ENCODE data around the gene CEP85. TPM values are rescaled to one million over a fixed set of nuclear protein-coding genes. Genes with fewer than 3 reads are reported as not detected.

Gene CEP85
- total RNA-seq, 1 experiment from 2014 or later: 37.2 TPM

Other genes starting within 250 kb of the CEP85 start
- 13.0 TPM for gene PAFAH2, start 236.1 kb upstream of the CEP85 start, total RNA-seq (2021; ENCODE audit: unreplicated experiment)
- 0.15 TPM for gene EXTL1, start 212.4 kb upstream of the CEP85 start, total RNA-seq (2021; ENCODE audit: unreplicated experiment)
- not detected for gene SLC30A2, start 188.1 kb upstream of the CEP85 start, total RNA-seq (2021; ENCODE audit: unreplicated experiment)
- gene TRIM63, start 166.6 kb upstream of the CEP85 start, total RNA-seq (2021; ENCODE audit: unreplicated experiment): not detected
- 8.8 TPM for gene PDIK1L, start 122.4 kb upstream of the CEP85 start, total RNA-seq (2021; ENCODE audit: unreplicated experiment)
- gene FAM110D, start 75.1 kb upstream of the CEP85 start, total RNA-seq (2021; ENCODE audit: unreplicated experiment): 0.34 TPM
- not detected for gene C1orf232, start 65.2 kb upstream of the CEP85 start, total RNA-seq (2021; ENCODE audit: unreplicated experiment)
- gene ZNF593, start 64.3 kb upstream of the CEP85 start, total RNA-seq (2021; ENCODE audit: unreplicated experiment): 62.4 TPM
- not detected for gene ZNF593OS, start 62.4 kb upstream of the CEP85 start, total RNA-seq (2021; ENCODE audit: unreplicated experiment)
- 26.6 TPM for gene CNKSR1, start 56.7 kb upstream of the CEP85 start, total RNA-seq (2021; ENCODE audit: unreplicated experiment)
- not detected for gene CATSPER4, start 43.6 kb upstream of the CEP85 start, total RNA-seq (2021; ENCODE audit: unreplicated experiment)
- gene SH3BGRL3, start 45.9 kb downstream of the CEP85 start, total RNA-seq (2021; ENCODE audit: unreplicated experiment): 112 TPM
- 19.3 TPM for gene UBXN11, start 72.4 kb downstream of the CEP85 start, total RNA-seq (2021; ENCODE audit: unreplicated experiment)
- gene CD52, start 83.8 kb downstream of the CEP85 start, total RNA-seq (2021; ENCODE audit: unreplicated experiment): 2.0 TPM
- gene CRYBG2, start 119.9 kb downstream of the CEP85 start, total RNA-seq (2021; ENCODE audit: unreplicated experiment): 10.5 TPM
- gene ZNF683, start 138.6 kb downstream of the CEP85 start, total RNA-seq (2021; ENCODE audit: unreplicated experiment): not detected
- 1.4 TPM for gene LIN28A, start 176.6 kb downstream of the CEP85 start, total RNA-seq (2021; ENCODE audit: unreplicated experiment)
- 46.0 TPM for gene DHDDS, start 198.1 kb downstream of the CEP85 start, total RNA-seq (2021; ENCODE audit: unreplicated experiment)
- 483 TPM for gene HMGN2, start 238.2 kb downstream of the CEP85 start, total RNA-seq (2021; ENCODE audit: unreplicated experiment)